GM23338 (cell line): ENCODE data around the gene YPEL2.

Experiments used
- CREB1 ChIP-seq: fragments of 250-450 bp; sonication (Bioruptor Pico); IDR thresholded peaks from 2 replicates; pipeline ENCODE4 v1.5.0; 2020; ENCODE audit warnings: low read depth, mild to moderate bottlenecking, moderate library complexity
- CTCF ChIP-seq, 2 experiments: fragments of 200-600 bp in 1 of 2; sonication (generic) in 1 of 2; conservative IDR thresholded peaks; 2 replicates each; pipeline versions ENCODE4 v1.5.1 to v1.6.1; 2016 to 2017; ENCODE audit warnings: antibody characterized with exemption in 2 of 2, low read depth in 2 of 2, mild to moderate bottlenecking in 2 of 2, moderate library complexity in 1 of 2
- ETS1 ChIP-seq: IDR thresholded peaks from 2 replicates; pipeline ENCODE4 v1.6.1; 2016; ENCODE audit warnings: antibody characterized with exemption
- EZH2 ChIP-seq: fragments of 200-600 bp; sonication (generic); IDR thresholded peaks from one replicate; pipeline ENCODE4 v1.8.0; 2017; ENCODE audit warnings: antibody characterized with exemption, mild to moderate bottlenecking, low read depth; ENCODE audit not compliant: unreplicated experiment
- EZH2phosphoT487 ChIP-seq: fragments of 200-600 bp; sonication (generic); IDR thresholded peaks from one replicate; pipeline ENCODE4 v1.8.1; 2018; ENCODE audit warnings: antibody characterized with exemption; ENCODE audit not compliant: unreplicated experiment
- JUNB ChIP-seq: IDR thresholded peaks from one replicate; pipeline ENCODE4 v1.6.1; 2016; ENCODE audit warnings: antibody characterized with exemption; ENCODE audit not compliant: unreplicated experiment
- NANOG ChIP-seq: IDR thresholded peaks from 2 replicates; pipeline ENCODE4 v1.6.1; 2016; ENCODE audit warnings: antibody characterized with exemption, borderline replicate concordance
- POLR2AphosphoS5 ChIP-seq: IDR thresholded peaks from 2 replicates; pipeline ENCODE4 v1.6.1; 2016; ENCODE audit warnings: antibody characterized with exemption, low read depth
- STAT1 ChIP-seq: IDR thresholded peaks from one replicate; pipeline ENCODE4 v1.6.1; 2016; ENCODE audit warnings: antibody characterized with exemption; ENCODE audit not compliant: unreplicated experiment
- ZNF114 ChIP-seq: fragments of 250-450 bp; sonication (Bioruptor Pico); IDR thresholded peaks from 2 replicates; pipeline ENCODE4 v1.5.0; 2020; ENCODE audit warnings: mild to moderate bottlenecking, moderate library complexity
- ZNF331 ChIP-seq: fragments of 250-450 bp; sonication (Bioruptor Pico); IDR thresholded peaks from 2 replicates; pipeline ENCODE4 v1.5.0; 2020; ENCODE audit warnings: low read depth, mild to moderate bottlenecking, moderate library complexity
- TF ChIP-seq, protein P1 (sequence below): IDR thresholded peaks from one replicate; pipeline ENCODE4 v1.6.1; 2018; ENCODE audit warnings: antibody characterized with exemption; ENCODE audit not compliant: unreplicated experiment

DNA sequence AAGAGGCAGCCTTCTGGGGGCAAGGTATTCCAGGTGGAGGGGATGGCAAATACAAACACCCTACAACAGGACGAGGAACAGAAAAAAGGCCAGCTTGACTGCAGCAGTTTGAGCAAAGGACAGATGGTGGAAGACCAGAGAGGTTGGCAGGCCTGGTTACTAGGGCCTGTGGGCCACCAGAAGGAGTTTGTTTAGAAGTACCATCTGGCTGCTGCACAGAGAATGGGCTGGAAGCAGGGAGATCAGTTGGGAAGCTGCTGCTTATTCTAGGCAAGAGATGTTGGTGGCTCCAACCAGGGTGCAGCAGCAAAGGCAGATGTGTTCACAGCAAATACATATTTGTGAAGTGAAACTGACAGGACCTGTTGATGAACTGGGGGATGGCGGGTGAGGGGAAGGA lies 2.9 kb upstream of the YPEL2 start:
- TF ChIP-seq CTCF (conservative IDR thresholded peaks at IDR 0.05; ENCODE audit: low read depth in 2 of 2): no peak
- no peak for TF ChIP-seq POLR2AphosphoS5
- no peak for TF ChIP-seq ETS1
- no peak for TF ChIP-seq CREB1
- no peak for TF ChIP-seq EZH2
- no peak for TF ChIP-seq JUNB
- no peak for TF ChIP-seq EZH2phosphoT487
- TF ChIP-seq, protein P1, sequence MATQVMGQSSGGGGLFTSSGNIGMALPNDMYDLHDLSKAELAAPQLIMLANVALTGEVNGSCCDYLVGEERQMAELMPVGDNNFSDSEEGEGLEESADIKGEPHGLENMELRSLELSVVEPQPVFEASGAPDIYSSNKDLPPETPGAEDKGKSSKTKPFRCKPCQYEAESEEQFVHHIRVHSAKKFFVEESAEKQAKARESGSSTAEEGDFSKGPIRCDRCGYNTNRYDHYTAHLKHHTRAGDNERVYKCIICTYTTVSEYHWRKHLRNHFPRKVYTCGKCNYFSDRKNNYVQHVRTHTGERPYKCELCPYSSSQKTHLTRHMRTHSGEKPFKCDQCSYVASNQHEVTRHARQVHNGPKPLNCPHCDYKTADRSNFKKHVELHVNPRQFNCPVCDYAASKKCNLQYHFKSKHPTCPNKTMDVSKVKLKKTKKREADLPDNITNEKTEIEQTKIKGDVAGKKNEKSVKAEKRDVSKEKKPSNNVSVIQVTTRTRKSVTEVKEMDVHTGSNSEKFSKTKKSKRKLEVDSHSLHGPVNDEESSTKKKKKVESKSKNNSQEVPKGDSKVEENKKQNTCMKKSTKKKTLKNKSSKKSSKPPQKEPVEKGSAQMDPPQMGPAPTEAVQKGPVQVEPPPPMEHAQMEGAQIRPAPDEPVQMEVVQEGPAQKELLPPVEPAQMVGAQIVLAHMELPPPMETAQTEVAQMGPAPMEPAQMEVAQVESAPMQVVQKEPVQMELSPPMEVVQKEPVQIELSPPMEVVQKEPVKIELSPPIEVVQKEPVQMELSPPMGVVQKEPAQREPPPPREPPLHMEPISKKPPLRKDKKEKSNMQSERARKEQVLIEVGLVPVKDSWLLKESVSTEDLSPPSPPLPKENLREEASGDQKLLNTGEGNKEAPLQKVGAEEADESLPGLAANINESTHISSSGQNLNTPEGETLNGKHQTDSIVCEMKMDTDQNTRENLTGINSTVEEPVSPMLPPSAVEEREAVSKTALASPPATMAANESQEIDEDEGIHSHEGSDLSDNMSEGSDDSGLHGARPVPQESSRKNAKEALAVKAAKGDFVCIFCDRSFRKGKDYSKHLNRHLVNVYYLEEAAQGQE: no peak
- no peak for TF ChIP-seq STAT1
- TF ChIP-seq ZNF114 (CRISPR knock-in tag): no peak
- TF ChIP-seq NANOG: no peak
- no peak for TF ChIP-seq ZNF331 (CRISPR knock-in tag)
